ENCODE measurements around the gene ASB2.

ASB2 gene

GRCh38 chr14:93978735-93979134 lies 2.4 kb upstream of the ASB2 start:
- no peak for DNase-seq

DNA sequence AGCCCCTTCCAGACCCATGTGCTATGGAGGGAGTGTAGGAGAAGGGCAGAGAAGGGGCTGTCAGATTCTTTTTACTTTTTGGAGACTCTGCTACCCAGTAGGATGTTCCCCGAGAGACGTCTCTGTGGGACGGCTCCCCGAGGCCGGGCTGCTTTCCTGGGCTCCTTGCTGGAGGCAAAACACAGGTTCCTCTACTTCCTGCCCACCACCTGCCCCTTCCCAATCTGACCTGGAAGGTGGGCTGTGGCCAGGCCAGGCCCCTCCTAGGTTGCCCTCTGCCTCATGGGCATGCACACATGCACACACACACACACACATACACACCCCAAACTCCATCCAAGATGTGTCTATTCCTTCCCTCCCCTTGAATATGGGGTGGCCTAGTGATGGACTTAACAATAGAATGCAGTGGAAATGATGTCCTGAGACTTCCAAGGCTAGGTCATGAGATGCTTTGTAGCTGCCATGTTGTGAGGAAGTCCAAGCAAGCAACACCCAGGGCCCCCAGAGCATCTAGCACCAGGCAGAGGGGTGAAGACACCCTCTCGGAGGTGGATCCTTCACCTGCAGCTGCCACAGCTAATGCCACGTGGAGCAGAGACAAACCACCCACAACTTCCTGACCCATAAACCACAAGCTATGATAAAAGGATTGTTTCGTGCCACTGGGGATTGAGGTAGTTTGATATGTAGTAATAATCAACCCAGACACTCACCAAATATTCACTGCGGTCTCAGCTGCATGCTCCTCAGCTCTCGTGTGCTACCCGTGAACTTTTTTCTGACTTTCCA lies 1.6 kb upstream of the ASB2 start:
- DNase-seq = no peak

GRCh38 chr14:93977171-93977570 lies 801 bp upstream of the ASB2 start:
- no peak for DNase-seq

DNA sequence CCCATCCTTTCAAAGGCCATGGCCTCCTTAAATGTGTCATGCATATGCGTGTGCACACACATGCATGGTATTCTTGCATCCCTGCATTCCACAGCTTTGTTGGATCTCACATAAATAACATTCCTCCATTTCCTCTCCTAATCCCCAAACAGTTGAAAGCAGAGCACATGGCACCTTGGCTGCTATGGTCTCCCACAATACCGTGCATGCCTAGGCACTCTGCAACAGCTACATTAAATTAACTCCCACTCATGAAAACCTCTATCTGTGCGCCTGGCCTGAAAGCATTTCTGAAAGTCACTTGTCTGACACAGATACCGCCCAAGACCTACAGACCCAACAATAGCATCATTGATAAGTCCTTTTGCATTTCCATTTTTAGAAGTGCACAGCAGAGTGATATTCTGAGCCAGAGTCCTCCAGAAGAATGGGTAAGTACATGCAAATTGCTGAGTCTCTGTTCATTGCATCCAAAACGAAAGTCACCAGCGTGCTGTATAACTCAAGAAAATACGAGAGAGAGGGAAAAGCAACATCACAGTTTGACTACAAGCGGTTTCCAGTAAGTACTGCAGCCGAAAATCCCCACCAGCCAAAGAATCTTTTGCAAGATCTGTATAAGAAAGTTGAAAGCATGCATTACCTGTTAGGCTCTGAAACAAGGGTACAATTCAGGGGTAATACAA lies 436 bp downstream of the ASB2 start:
- no peak for DNase-seq

GRCh38 chr14:93974833-93975232 lies 1.5 kb downstream of the ASB2 start:
- peak; percentile 97 to 99 for DNase-seq

DNA sequence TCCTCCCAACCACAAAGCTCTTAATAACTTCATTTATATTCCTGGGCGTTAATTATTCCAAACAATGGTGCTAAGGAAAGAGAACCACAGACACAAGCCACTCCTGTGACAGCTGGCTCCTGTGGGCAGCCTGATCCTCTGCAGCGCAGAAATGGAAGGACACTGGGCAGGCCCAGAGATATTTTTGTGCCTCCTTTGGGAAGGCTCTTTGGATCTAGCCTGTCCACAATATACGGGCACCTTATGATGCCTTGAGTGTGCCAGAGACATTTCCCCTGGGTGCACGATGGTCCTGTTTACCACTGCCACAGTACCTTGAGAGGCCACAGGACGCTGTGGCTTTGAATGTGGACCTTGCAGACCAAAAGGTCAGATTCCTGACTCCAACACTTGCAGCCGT lies 2.1 kb downstream of the ASB2 start:
- DNase-seq = peak; percentile 67 to 72

DNA sequence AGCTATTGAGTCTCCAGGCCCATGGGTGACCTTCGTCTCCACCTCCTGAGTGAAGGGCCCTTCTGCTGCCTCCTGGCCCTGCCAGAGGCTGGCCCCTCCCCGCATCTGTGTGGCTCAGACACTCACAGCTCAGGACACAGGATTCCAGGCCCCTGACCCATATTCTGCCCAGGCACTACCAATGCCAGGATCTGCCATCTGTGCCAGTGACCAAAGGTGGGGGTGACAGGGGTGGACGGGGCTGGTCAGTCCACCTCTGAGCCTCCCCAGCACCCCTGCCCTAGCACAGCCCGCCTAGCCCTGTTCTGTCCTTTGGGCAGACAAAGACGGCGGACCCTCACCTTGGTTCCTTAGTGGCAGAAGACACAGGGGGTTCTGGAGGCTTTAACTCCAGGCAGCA lies 2.8 kb downstream of the ASB2 start:
- DNase-seq = peak in 1 of 2 experiments; percentile 47

- no peak for DNase-seq
Observed at GRCh38 chr14:93972618-93973205, 3.7 kb downstream of the ASB2 start.

GRCh38 chr14:93971635-93972027 lies 4.7 kb downstream of the ASB2 start:
- no peak for DNase-seq

- DNase-seq = peak; percentile 94 to 97
Observed at GRCh38 chr14:93970965-93971634, 5.3 kb downstream of the ASB2 start.

- peak; percentile 84 to 90 for DNase-seq
Observed at GRCh38 chr14:93970585-93970964, 5.8 kb downstream of the ASB2 start.

DNA sequence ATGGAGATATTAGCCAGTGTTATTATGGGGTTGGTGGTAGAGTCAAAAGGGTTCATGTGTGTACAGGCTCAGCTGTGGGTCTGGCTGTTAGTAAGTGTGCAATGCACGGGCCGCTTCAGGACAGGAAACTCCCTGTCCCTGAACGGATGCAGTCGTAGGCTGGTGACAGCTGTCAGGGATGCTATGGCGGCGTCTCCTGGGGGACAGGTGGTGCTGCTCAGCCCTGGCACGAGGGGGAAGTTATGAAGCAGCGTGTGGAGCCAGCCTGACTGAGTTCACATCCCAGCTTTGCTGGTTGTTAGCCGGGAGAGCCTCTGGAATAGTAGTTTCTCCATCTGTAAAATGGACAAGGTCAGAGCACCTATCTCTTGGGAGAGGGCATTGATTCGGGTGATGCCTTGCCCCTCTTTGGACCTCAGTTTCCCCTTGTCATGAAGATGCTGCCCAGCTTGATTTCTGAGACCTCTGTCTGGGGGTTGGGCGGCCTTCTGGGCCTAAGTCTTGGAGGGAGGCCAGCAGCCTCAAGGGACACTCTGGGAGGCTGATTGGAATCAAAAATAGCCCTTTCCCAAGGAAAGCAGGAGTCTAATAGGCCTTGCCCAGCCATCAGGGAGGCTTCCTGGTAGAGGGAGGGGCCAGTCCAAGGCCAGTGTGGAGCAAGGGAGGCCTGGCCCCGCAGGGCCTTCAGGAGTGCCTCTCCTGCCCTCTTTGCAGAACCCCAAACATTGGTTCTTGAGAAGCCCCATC lies 7.1 kb downstream of the ASB2 start:
- DNase-seq = peak; percentile 70 to 81

DNA sequence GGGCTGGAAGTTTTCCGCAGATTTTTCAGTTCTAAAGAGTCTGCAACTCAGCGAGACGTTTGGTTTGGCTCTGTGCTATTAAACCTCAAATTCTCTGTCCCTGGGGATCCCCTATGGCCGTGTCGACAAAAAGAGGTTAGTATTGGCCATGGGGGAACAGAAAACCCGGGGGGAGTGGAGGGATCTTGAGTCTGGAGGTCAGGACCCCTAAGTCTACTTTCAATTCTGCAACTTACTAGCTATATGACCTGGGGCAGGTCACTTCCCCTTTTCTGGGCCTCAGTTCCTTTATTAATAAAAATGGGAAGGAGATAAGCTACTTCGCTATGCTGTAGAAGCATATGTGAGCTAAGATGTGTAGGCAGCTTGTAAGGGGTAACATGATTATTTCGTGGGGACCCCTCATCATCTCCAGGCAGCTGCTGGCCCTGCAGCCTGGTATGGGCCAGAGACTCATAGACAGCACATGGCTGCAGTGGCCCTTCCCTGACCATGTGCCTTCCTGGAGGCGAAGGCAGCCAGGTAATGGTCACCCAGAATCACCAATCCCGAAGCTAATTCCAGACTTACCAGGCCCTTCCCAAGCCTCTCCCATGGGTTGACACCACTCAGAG lies 8.6 kb downstream of the ASB2 start:
- DNase-seq = no peak

DNA sequence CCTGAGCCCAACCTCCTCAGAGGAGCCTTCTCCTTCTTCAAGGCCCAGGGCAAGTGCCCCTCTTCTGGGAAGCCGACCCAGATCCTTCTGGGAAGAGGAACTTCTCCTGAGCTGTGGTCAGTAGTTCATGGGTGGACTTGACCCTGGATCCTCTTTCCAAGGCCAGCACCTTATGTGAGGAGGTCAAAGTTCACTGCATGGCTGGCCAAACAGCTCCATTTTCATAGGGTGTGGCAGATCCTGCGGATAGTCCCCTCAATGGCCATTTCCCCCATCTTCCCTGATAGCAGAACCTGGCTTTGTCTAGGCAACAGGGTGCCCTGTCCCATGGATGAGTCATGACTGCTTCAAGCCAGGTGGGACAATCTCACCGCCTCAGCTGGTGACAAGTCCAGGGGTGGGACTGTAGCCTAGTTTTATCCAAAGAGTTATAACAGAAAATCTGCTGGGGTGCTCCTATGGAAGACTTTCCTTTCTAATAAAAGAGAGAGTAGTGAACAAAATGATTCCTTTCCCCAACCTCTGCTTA lies 10.4 kb downstream of the ASB2 start:
- DNase-seq = no peak

GRCh38 chr14:93965287-93965821 lies 11.0 kb downstream of the ASB2 start:
- DNase-seq = no peak

- no peak for DNase-seq
Observed at GRCh38 chr14:93964820-93965286, 11.5 kb downstream of the ASB2 start.

DNA sequence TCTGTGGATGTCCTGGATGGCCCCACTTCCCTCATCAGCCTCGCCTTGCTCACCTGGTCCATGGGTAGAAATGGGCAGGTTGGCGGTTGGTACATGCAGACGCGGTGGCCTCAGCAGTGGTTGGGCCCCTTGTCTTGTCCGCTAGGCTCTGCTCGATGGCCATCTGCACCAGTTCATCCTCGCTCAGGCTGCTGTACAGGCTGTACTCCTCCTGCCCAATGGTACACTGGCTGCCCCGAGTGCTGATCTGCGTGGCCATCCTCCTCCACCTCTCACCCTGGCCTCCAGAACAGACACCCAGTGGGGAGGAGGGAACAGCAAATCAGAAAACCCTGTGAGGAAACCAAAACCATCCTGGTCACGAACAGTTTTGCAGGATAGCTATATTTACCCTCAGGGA lies 12.1 kb downstream of the ASB2 start:
- no peak for DNase-seq

- no peak for DNase-seq
Observed at GRCh38 chr14:93963692-93964091, 12.7 kb downstream of the ASB2 start.

GRCh38 chr14:93962701-93963601 lies 13.4 kb downstream of the ASB2 start:
- DNase-seq = no peak

GRCh38 chr14:93961620-93962019 lies 14.8 kb downstream of the ASB2 start:
- no peak for DNase-seq
